Endodermal cell (in vitro differentiated cells): ENCODE data around the gene ATXN1. TPM values are rescaled to one million over a fixed set of nuclear protein-coding genes. Genes with fewer than 3 reads are reported as not detected.

ENCODE experiments used
- DNase-seq: peaks from one replicate; pipeline ENCODE4 v3.0.0-alpha.2; 2017
- H3K27ac ChIP-seq: 2 replicates; pipeline ENCODE4 v1.5.1; 2013; ENCODE audit warnings: mild to moderate bottlenecking, low read depth, low read length, moderate library complexity
- H3K27me3 ChIP-seq: 2 replicates; pipeline ENCODE4 v1.6.1; 2013; ENCODE audit warnings: mild to moderate bottlenecking, low read length, moderate library complexity; ENCODE audit not compliant: insufficient read depth, control insufficient read depth, poor library complexity, severe bottlenecking
- H3K36me3 ChIP-seq: 2 replicates; pipeline ENCODE4 v1.7.0; 2013; ENCODE audit warnings: mild to moderate bottlenecking, low read length, moderate library complexity; ENCODE audit not compliant: control insufficient read depth, insufficient read depth
- H3K4me1 ChIP-seq: one replicate; pipeline ENCODE4 v1.7.0; 2013; ENCODE audit warnings: low read length; ENCODE audit not compliant: control insufficient read depth, insufficient read depth
- H3K4me3 ChIP-seq: 2 replicates; pipeline ENCODE4 v1.5.1; 2013; ENCODE audit warnings: mild to moderate bottlenecking, low read length, moderate library complexity
- H3K9ac ChIP-seq: 2 replicates; pipeline ENCODE4 v1.6.1; 2013; ENCODE audit warnings: mild to moderate bottlenecking, low read length, moderate library complexity; ENCODE audit not compliant: poor library complexity, severe bottlenecking; ENCODE audit errors: extremely low read depth
- H3K9me3 ChIP-seq: 2 replicates; pipeline ENCODE4 v1.6.1; 2013; ENCODE audit warnings: mild to moderate bottlenecking, low read length, moderate library complexity; ENCODE audit not compliant: control insufficient read depth
- H3K27ac Mint-ChIP-seq: 2 replicates; pipeline ENCODE4 v1.8.0; 2020; ENCODE audit warnings: mixed read lengths
- H3K27me3 Mint-ChIP-seq: 2 replicates; pipeline ENCODE4 v1.8.0; 2021; ENCODE audit warnings: mild to moderate bottlenecking, mixed read lengths; ENCODE audit not compliant: insufficient read depth
- H3K36me3 Mint-ChIP-seq: 2 replicates; pipeline ENCODE4 v1.8.0; 2020; ENCODE audit warnings: low read depth, mixed read lengths
- H3K4me1 Mint-ChIP-seq: 2 replicates; pipeline ENCODE4 v1.8.0; 2020; ENCODE audit warnings: mixed read lengths
- H3K4me3 Mint-ChIP-seq: 2 replicates; pipeline ENCODE4 v1.8.0; 2020; ENCODE audit warnings: mild to moderate bottlenecking, moderate library complexity, mixed read lengths
- H3K9me3 Mint-ChIP-seq: 2 replicates; pipeline ENCODE4 v1.8.0; 2020; ENCODE audit warnings: mild to moderate bottlenecking, mixed read lengths
- CTCF ChIP-seq: fragments of 200-600 bp; sonication (generic); conservative IDR thresholded peaks from 2 replicates; pipeline ENCODE4 v1.5.0; 2021; ENCODE audit warnings: antibody characterized with exemption, mild to moderate bottlenecking
- WGBS, 2 experiments: methylation state at CpG; one replicate each; pipeline versions ENCODE4 v1.1.5 to v1.1.7; 2013; ENCODE audit warnings: missing lambda C conversion rate in 2 of 2, mixed read lengths in 1 of 2; ENCODE audit not compliant: insufficient coverage in 1 of 2, insufficient read length in 1 of 2; 5-methylcytosine and 5-hydroxymethylcytosine counted together
- total RNA-seq, 2 donors: library from RNA; stranded (reverse); fragmentation: NEBNext Ultra II Directional in 1 of 2; extraction: Animal tissue kit (Norgen Biotek cat#: 25700) in 1 of 2; gene quantifications; 2 replicates in 1 of 2; 3 replicates in 1 of 2; pipeline ENCODE4 v1.2.1, GENCODE V29; 2021

ATXN1 gene
- total RNA-seq, 2 donors from 2014 or later: 10.4 to 15.9 TPM

- DNase-seq: no peak
- Histone ChIP-seq H3K36me3 (no peaks in the 10 kb centered on the region), H3K4me3 (no peak overlapping the region), H3K9ac (no peak overlapping the region), H3K9me3 (peaks cover 2% of the 10 kb centered on the region), H3K27me3 (no peaks in the 10 kb centered on the region), H3K4me1 (no peaks in the 10 kb centered on the region), H3K27ac (no peak overlapping the region)
- H3K27me3 Mint-ChIP-seq: no peaks in the 10 kb centered on the region
- 89 to 90% methylated on average over 4 of the region's 4 CpGs for WGBS, 2 experiments
- peaks cover 13% of the 10 kb centered on the region for H3K4me1 Mint-ChIP-seq
- H3K9me3 Mint-ChIP-seq: peaks cover 2% of the 10 kb centered on the region
- no peak overlapping the region for H3K4me3 Mint-ChIP-seq
- no peak for TF ChIP-seq CTCF
- no peaks in the 10 kb centered on the region for H3K36me3 Mint-ChIP-seq
- H3K27ac Mint-ChIP-seq: no peak overlapping the region
Measured at GRCh38 chr6:16667509-16667908, 93.8 kb downstream of the ATXN1 start.

- H3K36me3 Mint-ChIP-seq: peaks cover 6% of the 10 kb centered on the region
- H3K4me3 Mint-ChIP-seq: no peak overlapping the region
- H3K27me3 Mint-ChIP-seq: no peaks in the 10 kb centered on the region
- Histone ChIP-seq H3K27ac (no peak overlapping the region), H3K27me3 (no peaks in the 10 kb centered on the region), H3K4me3 (no peak overlapping the region), H3K36me3 (peaks cover 3% of the 10 kb centered on the region), H3K9me3 (peaks cover 14% of the 10 kb centered on the region), H3K4me1 (no peaks in the 10 kb centered on the region), H3K9ac (no peak overlapping the region)
- WGBS, 2 experiments: 100% methylated on average over 2 of the region's 2 CpGs; no CpG with 5 or more reads in 1 of the 2 experiments
- no peak for TF ChIP-seq CTCF
- DNase-seq: no peak
- no peak overlapping the region for H3K27ac Mint-ChIP-seq
- peaks cover 15% of the 10 kb centered on the region for H3K9me3 Mint-ChIP-seq
- peaks cover 8% of the 10 kb centered on the region for H3K4me1 Mint-ChIP-seq
Measured at GRCh38 chr6:16665992-16666391, 95.3 kb downstream of the ATXN1 start.

DNA sequence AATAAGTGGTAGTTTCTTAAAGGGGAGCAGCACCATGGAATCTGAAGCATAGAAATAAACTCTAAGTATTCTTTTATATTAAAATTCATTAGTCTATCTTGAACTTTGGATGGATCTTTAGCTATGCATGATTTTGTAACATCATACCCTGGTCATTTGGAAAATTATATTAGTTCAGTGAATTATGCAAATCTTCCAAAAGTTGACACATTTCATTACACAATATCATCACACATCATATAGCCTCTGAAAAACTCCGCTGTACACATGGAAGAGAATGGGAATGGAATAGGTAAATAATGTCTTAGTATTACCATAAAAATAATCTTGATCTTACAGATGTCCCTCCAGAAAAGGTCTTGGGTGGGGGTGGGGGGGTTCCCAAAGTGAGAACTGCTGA is 96.1 kb downstream of the ATXN1 start:
- no peak for TF ChIP-seq CTCF
- DNase-seq: no peak
- no CpG with 5 or more reads among the region's 1 CpG for WGBS, 2 experiments
- Mint-ChIP-seq H3K9me3 (peaks cover 15% of the 10 kb centered on the region), H3K27me3 (no peaks in the 10 kb centered on the region), H3K4me3 (no peak overlapping the region), H3K27ac (no peak overlapping the region), H3K4me1 (peaks cover 9% of the 10 kb centered on the region), H3K36me3 (peaks cover 6% of the 10 kb centered on the region)
- Histone ChIP-seq H3K4me1 (no peaks in the 10 kb centered on the region), H3K27me3 (no peaks in the 10 kb centered on the region), H3K9ac (no peak overlapping the region), H3K36me3 (peaks cover 3% of the 10 kb centered on the region), H3K4me3 (no peak overlapping the region), H3K9me3 (peaks cover 14% of the 10 kb centered on the region), H3K27ac (no peak overlapping the region)
